C4-2B (cell line): ENCODE results near the gene NPTX1.

Experiments used
- H3K27ac ChIP-seq: fragments of 450-650 bp; 2 replicates; pipeline ENCODE4 v1.5.1; 2017
- ZFX ChIP-seq: fragments of 450-650 bp; IDR thresholded peaks from 2 replicates; pipeline ENCODE4 v1.6.1; 2017
- TF ChIP-seq, protein P1 (sequence below): fragments of 450-650 bp; conservative IDR thresholded peaks from 2 replicates; pipeline ENCODE4 v1.5.1; 2017; ENCODE audit warnings: mild to moderate bottlenecking

Gene NPTX1

GRCh38 chr17:80494547-80494946, 18.1 kb upstream of the NPTX1 start:
- no peak overlapping the region for H3K27ac ChIP-seq
- no peak for TF ChIP-seq ZFX
- TF ChIP-seq, protein P1, sequence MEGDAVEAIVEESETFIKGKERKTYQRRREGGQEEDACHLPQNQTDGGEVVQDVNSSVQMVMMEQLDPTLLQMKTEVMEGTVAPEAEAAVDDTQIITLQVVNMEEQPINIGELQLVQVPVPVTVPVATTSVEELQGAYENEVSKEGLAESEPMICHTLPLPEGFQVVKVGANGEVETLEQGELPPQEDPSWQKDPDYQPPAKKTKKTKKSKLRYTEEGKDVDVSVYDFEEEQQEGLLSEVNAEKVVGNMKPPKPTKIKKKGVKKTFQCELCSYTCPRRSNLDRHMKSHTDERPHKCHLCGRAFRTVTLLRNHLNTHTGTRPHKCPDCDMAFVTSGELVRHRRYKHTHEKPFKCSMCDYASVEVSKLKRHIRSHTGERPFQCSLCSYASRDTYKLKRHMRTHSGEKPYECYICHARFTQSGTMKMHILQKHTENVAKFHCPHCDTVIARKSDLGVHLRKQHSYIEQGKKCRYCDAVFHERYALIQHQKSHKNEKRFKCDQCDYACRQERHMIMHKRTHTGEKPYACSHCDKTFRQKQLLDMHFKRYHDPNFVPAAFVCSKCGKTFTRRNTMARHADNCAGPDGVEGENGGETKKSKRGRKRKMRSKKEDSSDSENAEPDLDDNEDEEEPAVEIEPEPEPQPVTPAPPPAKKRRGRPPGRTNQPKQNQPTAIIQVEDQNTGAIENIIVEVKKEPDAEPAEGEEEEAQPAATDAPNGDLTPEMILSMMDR, result no peak

GRCh38 chr17:80492343-80493136, 16.1 kb upstream of the NPTX1 start:
- no peak for TF ChIP-seq ZFX
- TF ChIP-seq, protein P1, result no peak
- H3K27ac ChIP-seq, result no peak overlapping the region

GRCh38 chr17:80491478-80492342, 15.3 kb upstream of the NPTX1 start:
- TF ChIP-seq, protein P1, result no peak
- no peak for TF ChIP-seq ZFX
- no peak overlapping the region for H3K27ac ChIP-seq

DNA sequence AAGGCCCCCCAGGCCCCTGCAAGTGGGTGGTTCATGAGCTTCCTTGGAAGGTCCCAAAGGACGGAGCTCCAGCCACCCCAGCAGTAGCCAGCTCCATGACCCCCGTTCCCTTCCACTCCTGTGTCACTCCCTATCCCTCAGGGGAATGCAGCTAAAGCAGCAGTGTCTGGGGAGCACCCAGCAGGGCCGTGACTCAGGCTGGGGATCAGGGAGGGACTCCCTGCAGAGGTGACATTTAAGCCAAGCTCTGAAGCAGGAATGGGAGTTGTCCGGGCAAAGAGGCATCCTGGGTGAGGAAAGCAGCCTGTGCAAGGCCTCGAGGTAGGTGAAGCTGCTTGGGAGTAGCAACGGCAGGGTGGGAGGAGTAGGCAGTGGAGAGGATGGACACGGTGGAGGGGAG, 11.1 kb upstream of the NPTX1 start:
- no peak overlapping the region for H3K27ac ChIP-seq
- TF ChIP-seq, protein P1, result no peak
- no peak for TF ChIP-seq ZFX

DNA sequence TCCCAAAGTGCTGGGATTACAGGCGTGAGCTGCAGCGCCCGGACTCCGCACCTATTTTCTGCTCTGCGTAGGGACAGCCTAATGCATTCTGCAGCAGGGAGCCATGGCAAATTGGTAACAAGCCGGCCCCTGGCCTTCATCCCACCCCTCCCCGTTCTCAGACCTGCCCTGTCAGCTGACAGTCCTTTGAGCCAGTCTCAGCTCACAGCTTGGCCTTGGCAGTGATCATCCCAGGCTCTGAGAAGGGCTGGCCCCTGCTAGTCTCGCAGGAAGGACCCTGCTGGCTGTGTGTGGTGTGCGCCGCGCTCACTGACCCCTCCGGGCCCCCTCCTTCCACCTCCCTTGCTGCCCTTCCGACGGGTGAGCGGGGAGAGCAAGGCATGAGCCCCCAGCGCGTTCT, 10.3 kb upstream of the NPTX1 start:
- no peak overlapping the region for H3K27ac ChIP-seq
- no peak for TF ChIP-seq ZFX
- TF ChIP-seq, protein P1, result no peak

GRCh38 chr17:80485846-80486245, 9.4 kb upstream of the NPTX1 start:
- TF ChIP-seq, protein P1, result no peak
- TF ChIP-seq ZFX, result no peak
- H3K27ac ChIP-seq, result no peak overlapping the region
